ENCODE results near the gene MYO1E. TPM values are rescaled to one million over a fixed set of nuclear protein-coding genes. Genes with fewer than 3 reads are reported as not detected.

The MYO1E gene
- total RNA-seq, 5 donors from 2014 or later (not counting 1 experiment from before 2014, with no cell fraction given): 1.3 to 11.7 (median 4.3) TPM

GRCh38 chr15:59400103-59400813, 27.6 kb upstream of the MYO1E start:
- Mint-ChIP-seq H3K36me3 (no peaks in the 10 kb centered on the region), H3K27ac (peak overlapping the region in 1 of 2 donors; percentile 21), H3K9me3 (no peaks in the 10 kb centered on the region), H3K4me3 (no peak overlapping the region), H3K27me3 (peaks cover 15 to 28% of the 10 kb centered on the region in 2 donors), H3K4me1 (peaks cover 0 to 8% (median 7%) of the 10 kb centered on the region in 3 donors)
- Histone ChIP-seq H3K27ac (ENCODE audit: low read length) (no peak overlapping the region), H3K4me1 (ENCODE audit: control insufficient read depth in 1 of 2, extremely low read depth in 1 of 2, insufficient read depth in 2 of 2, low read length in 2 of 2) (no peaks in the 10 kb centered on the region), H3K36me3 (ENCODE audit: control insufficient read depth in 2 of 2, extremely low read depth in 1 of 2, insufficient read depth in 1 of 2, low read length in 1 of 2) (no peaks in the 10 kb centered on the region), H3K27me3 (replicated peaks in 1 of 2; ENCODE audit: control insufficient read depth in 2 of 2, extremely low read depth in 1 of 2, insufficient read depth in 2 of 2, low read length in 1 of 2) (peaks cover 0 to 24% of the 10 kb centered on the region in 2 experiments), H3K9me3 (no peaks in the 10 kb centered on the region), H3K4me3 (ENCODE audit: control insufficient read depth in 1 of 2, extremely low read depth in 1 of 2, low read length in 1 of 2) (no peak overlapping the region)
- ATAC-seq (replicated peaks in 1 of 4) (no peak), DNase-seq (no peak)
- WGBS (ENCODE audit: insufficient coverage): 91% methylated on average over 12 of the region's 13 CpGs
- CTCF ChIA-PET: no interaction called here
- POLR2A ChIA-PET: no interaction called here

GRCh38 chr15:59399465-59400102, 26.9 kb upstream of the MYO1E start:
- ATAC-seq (replicated peaks in 1 of 4): no peak
- H3K4me1 ChIP-seq (ENCODE audit: control insufficient read depth in 1 of 2, extremely low read depth in 1 of 2, insufficient read depth in 2 of 2, low read length in 2 of 2): no peaks in the 10 kb centered on the region
- POLR2A ChIA-PET: no interaction called here

GRCh38 chr15:59398220-59398619, 25.5 kb upstream of the MYO1E start:
- Mint-ChIP-seq H3K27ac (no peak overlapping the region), H3K4me1 (peaks cover 0 to 8% (median 7%) of the 10 kb centered on the region in 3 donors), H3K4me3 (no peak overlapping the region), H3K36me3 (no peaks in the 10 kb centered on the region), H3K27me3 (peaks cover 15 to 23% of the 10 kb centered on the region in 2 donors), H3K9me3 (no peaks in the 10 kb centered on the region)
- ATAC-seq (replicated peaks in 1 of 4) (no peak), DNase-seq (no peak)
- Histone ChIP-seq H3K36me3 (ENCODE audit: control insufficient read depth in 2 of 2, extremely low read depth in 1 of 2, insufficient read depth in 1 of 2, low read length in 1 of 2) (no peaks in the 10 kb centered on the region), H3K4me1 (ENCODE audit: control insufficient read depth in 1 of 2, extremely low read depth in 1 of 2, insufficient read depth in 2 of 2, low read length in 2 of 2) (no peaks in the 10 kb centered on the region), H3K27ac (ENCODE audit: low read length) (no peak overlapping the region), H3K9me3 (no peaks in the 10 kb centered on the region), H3K4me3 (ENCODE audit: control insufficient read depth in 1 of 2, extremely low read depth in 1 of 2, low read length in 1 of 2) (no peak overlapping the region), H3K27me3 (replicated peaks in 1 of 2; ENCODE audit: control insufficient read depth in 2 of 2, extremely low read depth in 1 of 2, insufficient read depth in 2 of 2, low read length in 1 of 2) (peaks cover 0 to 24% of the 10 kb centered on the region in 2 experiments)
- CTCF ChIA-PET: no interaction called here
- POLR2A ChIA-PET: no interaction called here
- WGBS (ENCODE audit: insufficient coverage): no CpG with 5 or more reads among the region's 1 CpG

More at GRCh38 chr15:59399465-59400102, 26.9 kb upstream of the MYO1E start:
- WGBS (ENCODE audit: insufficient coverage): 19% methylated on average over 2 of the region's 7 CpGs
- Histone ChIP-seq H3K4me3 (ENCODE audit: control insufficient read depth in 1 of 2, extremely low read depth in 1 of 2, low read length in 1 of 2) (no peak overlapping the region), H3K36me3 (ENCODE audit: control insufficient read depth in 2 of 2, extremely low read depth in 1 of 2, insufficient read depth in 1 of 2, low read length in 1 of 2) (no peaks in the 10 kb centered on the region), H3K9me3 (no peaks in the 10 kb centered on the region), H3K27ac (ENCODE audit: low read length) (no peak overlapping the region), H3K27me3 (replicated peaks in 1 of 2; ENCODE audit: control insufficient read depth in 2 of 2, extremely low read depth in 1 of 2, insufficient read depth in 2 of 2, low read length in 1 of 2) (peaks cover 0 to 24% of the 10 kb centered on the region in 2 experiments)
- H3K27ac Mint-ChIP-seq: no peak overlapping the region
- H3K4me1 Mint-ChIP-seq: peaks cover 0 to 8% (median 7%) of the 10 kb centered on the region in 3 donors
- CTCF ChIA-PET: no interaction called here
- no peaks in the 10 kb centered on the region for H3K9me3 Mint-ChIP-seq
- no peaks in the 10 kb centered on the region for H3K36me3 Mint-ChIP-seq
- no peak overlapping the region for H3K4me3 Mint-ChIP-seq
- peak in 1 of 35 experiments; percentile 43 for DNase-seq
- peaks cover 15 to 24% of the 10 kb centered on the region in 2 donors for H3K27me3 Mint-ChIP-seq

GRCh38 chr15:59396679-59397078, 24.0 kb upstream of the MYO1E start:
- Histone ChIP-seq H3K4me3 (ENCODE audit: control insufficient read depth in 1 of 2, extremely low read depth in 1 of 2, low read length in 1 of 2) (no peak overlapping the region), H3K9me3 (no peaks in the 10 kb centered on the region), H3K27ac (ENCODE audit: low read length) (no peak overlapping the region), H3K4me1 (ENCODE audit: control insufficient read depth in 1 of 2, extremely low read depth in 1 of 2, insufficient read depth in 2 of 2, low read length in 2 of 2) (no peaks in the 10 kb centered on the region), H3K36me3 (ENCODE audit: control insufficient read depth in 2 of 2, extremely low read depth in 1 of 2, insufficient read depth in 1 of 2, low read length in 1 of 2) (no peaks in the 10 kb centered on the region), H3K27me3 (replicated peaks in 1 of 2; ENCODE audit: control insufficient read depth in 2 of 2, extremely low read depth in 1 of 2, insufficient read depth in 2 of 2, low read length in 1 of 2) (peaks cover 0 to 22% of the 10 kb centered on the region in 2 experiments)
- H3K9me3 Mint-ChIP-seq: no peaks in the 10 kb centered on the region
- ATAC-seq (replicated peaks in 1 of 4) (no peak), DNase-seq (no peak)
- ChIA-PET CTCF (no interaction called here), POLR2A (interaction anchor here in 1 of 2 donors (0.7 kb wide), 1 partner anchor 55 kb away, joined by 7 read pairs; no protein-coding TSS in a partner anchor)
- H3K36me3 Mint-ChIP-seq: no peaks in the 10 kb centered on the region
- no peak overlapping the region for H3K4me3 Mint-ChIP-seq
- no CpG with 5 or more reads among the region's 3 CpGs for WGBS (ENCODE audit: insufficient coverage)
- H3K27ac Mint-ChIP-seq: no peak overlapping the region
- H3K27me3 Mint-ChIP-seq: peaks cover 14 to 23% of the 10 kb centered on the region in 2 donors
- H3K4me1 Mint-ChIP-seq: peaks cover 0 to 8% (median 7%) of the 10 kb centered on the region in 3 donors

- peaks cover 14 to 23% of the 10 kb centered on the region in 2 donors for H3K27me3 Mint-ChIP-seq
- peaks cover 0 to 8% (median 7%) of the 10 kb centered on the region in 3 donors for H3K4me1 Mint-ChIP-seq
- CTCF ChIA-PET: no interaction called here
- no peaks in the 10 kb centered on the region for H3K36me3 Mint-ChIP-seq
- POLR2A ChIA-PET: interaction anchor here in 1 of 2 donors (0.7 kb wide), 1 partner anchor 55 kb away, joined by 7 read pairs; no protein-coding TSS in a partner anchor
- Histone ChIP-seq H3K4me3 (ENCODE audit: control insufficient read depth in 1 of 2, extremely low read depth in 1 of 2, low read length in 1 of 2) (no peak overlapping the region), H3K9me3 (no peaks in the 10 kb centered on the region), H3K27me3 (replicated peaks in 1 of 2; ENCODE audit: control insufficient read depth in 2 of 2, extremely low read depth in 1 of 2, insufficient read depth in 2 of 2, low read length in 1 of 2) (peaks cover 0 to 22% of the 10 kb centered on the region in 2 experiments), H3K4me1 (ENCODE audit: control insufficient read depth in 1 of 2, extremely low read depth in 1 of 2, insufficient read depth in 2 of 2, low read length in 2 of 2) (no peaks in the 10 kb centered on the region), H3K27ac (ENCODE audit: low read length) (no peak overlapping the region), H3K36me3 (ENCODE audit: control insufficient read depth in 2 of 2, extremely low read depth in 1 of 2, insufficient read depth in 1 of 2, low read length in 1 of 2) (no peaks in the 10 kb centered on the region)
- ATAC-seq (replicated peaks in 1 of 4) (no peak), DNase-seq (no peak)
- H3K4me3 Mint-ChIP-seq: no peak overlapping the region
- no peaks in the 10 kb centered on the region for H3K9me3 Mint-ChIP-seq
- no peak overlapping the region for H3K27ac Mint-ChIP-seq
- WGBS (ENCODE audit: insufficient coverage): 40% methylated on average over 1 of the region's 3 CpGs
These were observed 23.5 kb upstream of the MYO1E start for GRCh38 chr15:59396211-59396610.

GRCh38 chr15:59394166-59394661, 21.5 kb upstream of the MYO1E start:
- Mint-ChIP-seq H3K9me3 (no peaks in the 10 kb centered on the region), H3K4me1 (peaks cover 0 to 4% (median 2%) of the 10 kb centered on the region in 3 donors), H3K36me3 (no peaks in the 10 kb centered on the region), H3K27me3 (peaks cover 14 to 15% of the 10 kb centered on the region in 2 donors), H3K27ac (no peak overlapping the region), H3K4me3 (no peak overlapping the region)
- ChIA-PET CTCF (interaction anchor here in 1 of 2 donors (1.2 kb wide), 1 partner anchor 1167 kb away, joined by 4 read pairs; no protein-coding TSS in a partner anchor), POLR2A (interaction anchor here in 1 of 2 donors (0.7 kb wide), 1 partner anchor 914 kb away, joined by 4 read pairs; no protein-coding TSS in a partner anchor)
- no peak for ATAC-seq (replicated peaks in 1 of 4)
- no peaks in the 10 kb centered on the region for H3K4me1 ChIP-seq (ENCODE audit: control insufficient read depth in 1 of 2, extremely low read depth in 1 of 2, insufficient read depth in 2 of 2, low read length in 2 of 2)
- no peak overlapping the region for H3K27ac ChIP-seq (ENCODE audit: low read length)
- H3K36me3 ChIP-seq (ENCODE audit: control insufficient read depth in 2 of 2, extremely low read depth in 1 of 2, insufficient read depth in 1 of 2, low read length in 1 of 2): no peaks in the 10 kb centered on the region
- H3K4me3 ChIP-seq (ENCODE audit: control insufficient read depth in 1 of 2, extremely low read depth in 1 of 2, low read length in 1 of 2): no peak overlapping the region
- WGBS (ENCODE audit: insufficient coverage): 80% methylated on average over 3 of the region's 9 CpGs
- no peaks in the 10 kb centered on the region for H3K9me3 ChIP-seq
- DNase-seq: no peak
- H3K27me3 ChIP-seq (replicated peaks in 1 of 2; ENCODE audit: control insufficient read depth in 2 of 2, extremely low read depth in 1 of 2, insufficient read depth in 2 of 2, low read length in 1 of 2): peaks cover 0 to 13% of the 10 kb centered on the region in 2 experiments
